Colonic mucosa (tissue), 4 donors: ENCODE data around the gene PLEKHH1. TPM values are rescaled to one million over a fixed set of nuclear protein-coding genes. Genes with fewer than 3 reads are reported as not detected.

Source experiments
- DNase-seq: peaks from one replicate; pipeline ENCODE4 v3.0.0-alpha.2; 2020
- H3K27ac ChIP-seq: fragments of 200-600 bp; one replicate; pipeline ENCODE4 v1.8.0; 2021
- H3K27me3 ChIP-seq: fragments of 200-600 bp; one replicate; pipeline ENCODE4 v1.8.0; 2021
- H3K36me3 ChIP-seq: fragments of 200-600 bp; one replicate; pipeline ENCODE4 v1.8.0; 2021
- H3K4me1 ChIP-seq: fragments of 200-600 bp; one replicate; pipeline ENCODE4 v1.8.0; 2021; ENCODE audit warnings: mild to moderate bottlenecking
- H3K4me3 ChIP-seq: fragments of 200-600 bp; one replicate; pipeline ENCODE4 v1.8.0; 2021
- H3K9ac ChIP-seq, 2 donors: one replicate each; pipeline ENCODE4 v1.7.0; 2013; ENCODE audit warnings: control low read depth in 2 of 2, low read depth in 2 of 2, low read length in 2 of 2
- H3K9me3 ChIP-seq: fragments of 200-600 bp; one replicate; pipeline ENCODE4 v1.8.0; 2021
- CTCF ChIP-seq: fragments of 200-600 bp; IDR thresholded peaks from one replicate; pipeline ENCODE4 v1.8.0; 2022; ENCODE audit warnings: antibody characterized with exemption, mild to moderate bottlenecking
- intact Hi-C: fragments of 100-400 bp; cut with DNase I; formaldehyde crosslinking; loops from one replicate; pipeline ENCODE4 v1.14.1; 2022
- total RNA-seq, 2 donors: library from RNA; stranded (reverse); fragmentation: NEBNext Ultra II Directional in 1 of 2; extraction: Animal tissue kit (Norgen Biotek cat#: 25700) in 1 of 2; gene quantifications; one replicate each; pipeline ENCODE4 v1.2.1, GENCODE V29; 2021
- donor health status: healthy.
- donor health status: DM: no; HTN: no; CAD: no.
- donor health status: DM: no; HTN: no; CAD: no.

Gene PLEKHH1
- total RNA-seq, 2 donors from 2014 or later, result 47.1 to 63.1 TPM

DNA sequence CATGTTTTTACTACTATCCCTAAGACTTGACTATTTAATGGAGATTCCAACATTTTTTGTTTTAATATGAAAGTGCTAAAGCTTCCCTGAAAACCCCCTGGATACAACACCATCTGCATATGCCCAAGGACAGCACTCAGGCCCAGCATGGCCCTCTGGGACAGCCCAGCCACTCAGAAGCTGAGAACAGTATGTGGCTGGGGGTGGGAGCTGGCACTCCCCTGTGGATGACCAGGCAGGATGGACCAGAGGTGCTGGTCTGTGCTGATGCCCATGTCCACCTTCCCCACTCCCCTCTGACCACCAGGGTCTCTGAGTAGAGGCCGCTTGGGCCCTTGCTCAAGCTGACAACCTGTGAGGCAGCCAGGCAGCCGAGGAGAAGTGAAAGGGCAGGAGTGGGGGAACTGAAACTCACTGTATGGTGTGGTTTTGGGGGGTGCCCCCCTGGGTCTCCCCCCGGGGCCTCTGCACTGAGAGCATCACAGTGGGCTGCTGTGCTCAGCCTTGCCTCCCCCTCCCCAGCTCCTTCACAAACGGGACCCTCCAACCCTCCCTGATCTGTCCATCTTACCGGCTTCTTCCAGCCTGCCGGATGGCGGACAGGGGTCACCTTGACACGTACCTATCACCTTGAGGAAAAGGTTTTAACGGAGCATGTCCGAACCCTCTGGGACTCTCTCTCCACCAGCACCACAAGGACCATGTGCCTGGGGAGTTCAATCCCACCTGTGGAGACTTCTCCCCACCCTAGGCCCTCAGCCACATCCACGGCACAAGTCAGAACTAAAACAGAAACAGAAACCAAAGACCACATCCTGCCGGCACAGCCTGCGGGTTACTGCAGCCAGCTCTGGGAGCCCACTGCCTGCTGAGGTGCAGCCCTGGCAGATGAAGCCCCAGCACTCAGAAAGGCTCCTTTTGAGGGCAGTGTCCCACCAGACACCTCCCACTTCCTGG is 44.9 kb upstream of the PLEKHH1 start, which contains the start of gene TMEM229B:
Gene TMEM229B, minus strand, starts transcription at position 785 of the 957 bp plus-strand sequence. CDS start 14,798 bp downstream, outside the sequence.
- H3K9me3 ChIP-seq, result no peaks in the 10 kb centered on the region
- H3K9ac ChIP-seq, result peak within 1 kb of the TSS; percentile 51 to 68
- no peak for TF ChIP-seq CTCF

GRCh38 chr14:67490196-67490595 is 42.9 kb upstream of the PLEKHH1 start:
- Histone ChIP-seq H3K27me3 (no peaks in the 10 kb centered on the region), H3K4me3 (no peak overlapping the region), H3K9me3 (no peaks in the 10 kb centered on the region), H3K27ac (no peak overlapping the region), H3K9ac (no peak overlapping the region), H3K36me3 (no peaks in the 10 kb centered on the region), H3K4me1 (no peaks in the 10 kb centered on the region)
- DNase-seq, result no peak
- intact Hi-C loops, result no loop called here
- TF ChIP-seq CTCF, result no peak

More for the DNA sequence above, 44.9 kb upstream of the PLEKHH1 start, which contains the start of gene TMEM229B:
- Histone ChIP-seq H3K27me3 (no peaks in the 10 kb centered on the region), H3K27ac (peak within 1 kb of the TSS; percentile 45), H3K4me3 (peak within 1 kb of the TSS; percentile 6), H3K4me1 (no peaks in the 10 kb centered on the region), H3K36me3 (no peaks in the 10 kb centered on the region)
- DNase-seq, result peak; percentile 40
- intact Hi-C loops, result no loop called here

DNA sequence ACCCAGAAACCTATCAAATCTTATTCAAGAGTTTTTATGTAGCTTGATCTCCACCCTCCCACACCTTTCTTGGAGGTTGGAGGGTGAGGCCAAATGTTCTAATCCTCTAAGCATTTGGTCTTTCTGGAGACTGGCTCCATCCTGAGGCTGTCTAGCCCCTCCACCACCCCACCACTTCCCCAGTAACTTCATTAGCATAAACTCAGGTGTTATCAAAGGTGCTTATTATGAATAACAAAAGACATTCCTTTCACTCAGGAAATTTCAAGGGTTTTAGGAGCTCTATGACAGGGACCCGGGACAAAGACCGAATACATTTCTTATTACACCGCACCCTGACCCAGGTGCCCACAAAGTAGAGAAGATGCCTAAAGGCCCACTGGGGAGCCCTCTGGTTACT is 41.8 kb upstream of the PLEKHH1 start:
- Histone ChIP-seq H3K4me1 (no peaks in the 10 kb centered on the region), H3K9me3 (no peaks in the 10 kb centered on the region), H3K27ac (no peak overlapping the region), H3K4me3 (no peak overlapping the region), H3K27me3 (no peaks in the 10 kb centered on the region), H3K36me3 (no peaks in the 10 kb centered on the region), H3K9ac (no peak overlapping the region)
- no peak for TF ChIP-seq CTCF
- DNase-seq, result no peak
- intact Hi-C loops, result no loop called here

DNA sequence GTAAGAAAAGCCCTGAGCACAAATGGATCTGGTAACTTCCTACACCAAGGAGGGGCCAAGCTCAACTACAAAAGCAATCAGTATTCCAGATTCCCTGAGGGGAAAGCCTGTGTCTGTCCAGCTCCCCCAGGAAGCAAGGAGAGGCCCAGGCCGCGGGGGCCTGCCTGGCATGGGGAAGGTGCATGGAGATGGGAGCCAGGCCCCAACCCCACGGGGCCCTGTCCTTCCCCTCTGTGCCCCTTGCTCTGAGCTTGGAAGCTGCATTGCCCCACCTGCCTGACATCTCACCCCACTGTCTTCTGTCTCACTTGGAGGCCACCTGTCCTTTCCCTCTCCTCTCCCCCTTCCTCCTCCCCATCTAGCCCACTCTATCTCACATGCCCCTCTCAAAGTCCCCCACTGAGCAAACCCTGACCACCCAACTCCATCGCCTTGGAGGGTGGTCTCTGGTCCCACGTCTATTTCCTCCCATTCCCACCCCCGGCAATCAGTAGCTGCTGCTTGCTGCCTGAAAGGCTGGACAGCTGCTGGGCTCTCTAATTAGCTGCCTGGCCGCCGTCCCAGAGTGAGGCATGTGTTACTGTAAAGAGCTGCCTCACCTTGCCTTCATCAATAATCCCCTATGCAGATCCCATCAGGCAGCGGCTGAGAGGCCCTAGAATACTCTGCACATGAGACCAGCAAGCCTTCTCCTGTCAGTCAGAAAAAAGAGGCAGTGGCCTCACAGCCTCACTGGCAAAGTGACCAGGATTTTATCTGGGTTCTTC is 41.2 kb upstream of the PLEKHH1 start:
- Histone ChIP-seq H3K27ac (no peak overlapping the region), H3K9ac (no peak overlapping the region), H3K36me3 (no peaks in the 10 kb centered on the region), H3K4me3 (no peak overlapping the region), H3K27me3 (no peaks in the 10 kb centered on the region), H3K4me1 (no peaks in the 10 kb centered on the region), H3K9me3 (no peaks in the 10 kb centered on the region)
- TF ChIP-seq CTCF, result no peak
- DNase-seq, result no peak
- intact Hi-C loops, result no loop called here

DNA sequence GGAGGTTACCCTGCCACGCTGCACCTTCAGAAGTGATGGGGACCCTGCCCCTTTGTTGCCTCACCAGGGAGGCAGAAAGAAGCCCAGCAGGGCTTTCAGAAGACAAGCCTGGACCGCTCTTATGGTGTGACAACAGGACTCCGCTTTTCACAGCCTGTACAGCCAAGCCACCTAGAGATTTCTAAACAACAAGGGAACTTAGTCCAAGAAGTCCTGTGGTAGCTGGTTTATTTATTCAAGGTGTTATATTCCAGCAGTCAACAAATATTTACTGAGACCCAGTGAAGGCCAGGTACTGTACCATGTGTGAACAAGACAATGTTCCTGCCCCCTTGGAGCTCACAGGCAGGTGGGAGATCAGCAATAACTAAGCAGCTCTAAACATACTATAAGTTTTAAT is 40.6 kb upstream of the PLEKHH1 start:
- no peak for TF ChIP-seq CTCF
- Histone ChIP-seq H3K27ac (no peak overlapping the region), H3K27me3 (no peaks in the 10 kb centered on the region), H3K4me1 (no peaks in the 10 kb centered on the region), H3K36me3 (no peaks in the 10 kb centered on the region), H3K4me3 (no peak overlapping the region), H3K9ac (no peak overlapping the region), H3K9me3 (no peaks in the 10 kb centered on the region)
- intact Hi-C loops, result no loop called here
- DNase-seq, result no peak
